CD14-positive monocyte (primary cell): ENCODE results near the gene KCNJ6. TPM values are rescaled to one million over a fixed set of nuclear protein-coding genes. Genes with fewer than 3 reads are reported as not detected.

Experiments
- DNase-seq, 3 donors: peaks; one replicate each; pipeline ENCODE4 v3.0.0-alpha.2; 2011 to 2022
- H2AFZ ChIP-seq: 2 replicates; pipeline ENCODE4 v1.6.0; 2012; ENCODE audit warnings: mild to moderate bottlenecking, low read depth, low read length, inconsistent platforms; ENCODE audit not compliant: insufficient read depth, poor library complexity, severe bottlenecking
- H3K27ac ChIP-seq, 2 donors: 1 replicate in 1 of 2; 2 replicates in 1 of 2; pipeline ENCODE4 v1.5.1; 2012 to 2013; ENCODE audit warnings: low read length in 2 of 2, control low read depth in 1 of 2, inconsistent platforms in 1 of 2, low read depth in 1 of 2, mild to moderate bottlenecking in 1 of 2
- H3K27me3 ChIP-seq, 2 donors: one replicate each; pipeline versions ENCODE4 v1.6.0 to v1.6.1; 2011 to 2013; ENCODE audit warnings: low read length in 2 of 2; ENCODE audit not compliant: control insufficient read depth in 2 of 2, insufficient read depth in 2 of 2
- H3K36me3 ChIP-seq, 2 donors: replicated peaks in 1 of 2; 1 replicate in 1 of 2; 2 replicates in 1 of 2; pipeline versions ENCODE4 v1.5.1 to v1.6.1; 2012 to 2013; ENCODE audit warnings: low read length in 2 of 2, control low read depth in 1 of 2, inconsistent platforms in 1 of 2, mild to moderate bottlenecking in 1 of 2; ENCODE audit not compliant: insufficient read depth in 2 of 2, control insufficient read depth in 1 of 2
- H3K4me1 ChIP-seq, 2 donors: 1 replicate in 1 of 2; 2 replicates in 1 of 2; pipeline versions ENCODE4 v1.5.1 to v1.6.1; 2012 to 2013; ENCODE audit warnings: low read length in 2 of 2, control low read depth in 1 of 2, inconsistent platforms in 1 of 2, mild to moderate bottlenecking in 1 of 2, moderate library complexity in 1 of 2; ENCODE audit not compliant: insufficient read depth in 2 of 2, control insufficient read depth in 1 of 2
- H3K4me2 ChIP-seq: replicated peaks from 2 replicates; pipeline ENCODE3; 2012; ENCODE audit warnings: low read length, moderate library complexity, mild to moderate bottlenecking; ENCODE audit not compliant: poor library complexity, severe bottlenecking; ENCODE audit errors: extremely low read depth
- H3K4me3 ChIP-seq, 3 experiments: fragments of 200-600 bp in 1 of 3; sonication (generic) in 1 of 3; replicated peaks in 1 of 3; 1 replicate in 2 of 3; 2 replicates in 1 of 3; pipeline ENCODE4 v1.5.1; 2011 to 2013; ENCODE audit warnings: low read length in 3 of 3, mild to moderate bottlenecking in 3 of 3, control low read depth in 2 of 3, low read depth in 2 of 3, inconsistent platforms in 1 of 3, moderate library complexity in 1 of 3
- H3K79me2 ChIP-seq: 2 replicates; pipeline ENCODE4 v1.6.0; 2012; ENCODE audit warnings: mild to moderate bottlenecking, control low read depth, inconsistent platforms, low read length, moderate library complexity; ENCODE audit not compliant: insufficient read depth
- H3K9ac ChIP-seq: 2 replicates; pipeline ENCODE4 v1.6.0; 2017; ENCODE audit warnings: low read length, mild to moderate bottlenecking; ENCODE audit not compliant: insufficient read depth, poor library complexity, severe bottlenecking
- H3K9me3 ChIP-seq, 2 donors: replicated peaks in 1 of 2; 1 replicate in 1 of 2; 2 replicates in 1 of 2; pipeline versions ENCODE4 v1.5.1 to v1.6.1; 2012 to 2013; ENCODE audit warnings: low read length in 2 of 2, control low read depth in 1 of 2; ENCODE audit not compliant: control insufficient read depth in 1 of 2, insufficient read depth in 1 of 2
- H4K20me1 ChIP-seq: 2 replicates; pipeline ENCODE4 v1.6.0; 2012; ENCODE audit warnings: mild to moderate bottlenecking, low read length, control low read depth, moderate library complexity; ENCODE audit not compliant: insufficient read depth
- H3K27ac Mint-ChIP-seq, 7 donors: one replicate each; pipeline ENCODE4 v1.8.0; 2020; ENCODE audit warnings: mild to moderate bottlenecking in 7 of 7, mixed read lengths in 7 of 7, moderate library complexity in 6 of 7, inconsistent platforms in 2 of 7
- H3K27me3 Mint-ChIP-seq, 3 donors: one replicate each; pipeline ENCODE4 v1.8.0; 2021 to 2022; ENCODE audit warnings: low read depth in 3 of 3, mild to moderate bottlenecking in 3 of 3, mixed read lengths in 3 of 3, moderate library complexity in 3 of 3, inconsistent platforms in 1 of 3
- H3K36me3 Mint-ChIP-seq, 2 donors: one replicate each; pipeline ENCODE4 v1.8.0; 2020; ENCODE audit warnings: mixed read lengths in 2 of 2, inconsistent platforms in 1 of 2, mild to moderate bottlenecking in 1 of 2
- H3K4me1 Mint-ChIP-seq: one replicate; pipeline ENCODE4 v1.8.0; 2020; ENCODE audit warnings: mild to moderate bottlenecking, mixed read lengths
- H3K4me3 Mint-ChIP-seq, 2 donors: one replicate each; pipeline ENCODE4 v1.8.0; 2020; ENCODE audit warnings: mild to moderate bottlenecking in 2 of 2, mixed read lengths in 2 of 2, moderate library complexity in 1 of 2
- H3K9me3 Mint-ChIP-seq, 7 donors: one replicate each; pipeline ENCODE4 v1.8.0; 2020 to 2022; ENCODE audit warnings: mixed read lengths in 7 of 7, mild to moderate bottlenecking in 6 of 7, moderate library complexity in 6 of 7, inconsistent platforms in 2 of 7
- CTCF ChIP-seq: fragments of 200-600 bp; IDR thresholded peaks from one replicate; pipeline ENCODE4 v1.8.0; 2022; ENCODE audit warnings: antibody characterized with exemption, mild to moderate bottlenecking
- WGBS: methylation state at CpG from one replicate; pipeline ENCODE4 v1.1.5; 2013; ENCODE audit warnings: missing lambda C conversion rate; ENCODE audit not compliant: insufficient coverage; 5-methylcytosine and 5-hydroxymethylcytosine counted together
- intact Hi-C, 2 donors: fragments of 100-400 bp; cut with micrococcal nuclease; formaldehyde crosslinking; loops; one replicate each; pipeline versions ENCODE4 v1.15.0 to v1.15.1; 2023
- polyA plus RNA-seq, 3 donors: library from polyadenylated mRNA; depleted of rRNA in 1 of 3; unstranded in 2 of 3; stranded (reverse) in 1 of 3; fragments of 300-500 nt in 2 of 3; fragments of >200 nt in 1 of 3; fragmentation: Illumina TruSeq in 2 of 3; gene quantifications; 1 replicate in 2 of 3; 2 replicates in 1 of 3; pipeline ENCODE4 v1.2.3, GENCODE V29; 2012 to 2021

The KCNJ6 gene
- polyA plus RNA-seq, 3 donors, result not detected

- Histone ChIP-seq H3K36me3 (no peaks in the 10 kb centered on the region), H3K79me2 (no peaks in the 10 kb centered on the region), H3K4me3 (no peak overlapping the region), H3K27ac (no peak overlapping the region), H4K20me1 (no peaks in the 10 kb centered on the region), H2AFZ (no peak overlapping the region), H3K9ac (no peak overlapping the region), H3K27me3 (no peaks in the 10 kb centered on the region), H3K4me1 (no peaks in the 10 kb centered on the region), H3K9me3 (no peaks in the 10 kb centered on the region), H3K4me2 (no peak overlapping the region)
- intact Hi-C loops, result no loop called here
- Mint-ChIP-seq H3K4me1 (no peaks in the 10 kb centered on the region), H3K36me3 (no peaks in the 10 kb centered on the region), H3K27me3 (peaks cover 7 to 12% (median 8%) of the 10 kb centered on the region in 3 donors), H3K9me3 (peaks cover 0 to 2% (median 0%) of the 10 kb centered on the region in 7 donors), H3K4me3 (no peak overlapping the region), H3K27ac (no peak overlapping the region)
- TF ChIP-seq CTCF, result no peak
- no peak for DNase-seq
Measured at GRCh38 chr21:37742115-37742514, 174.1 kb downstream of the KCNJ6 start.

- Histone ChIP-seq H3K9me3 (no peaks in the 10 kb centered on the region), H3K4me3 (no peak overlapping the region), H3K4me2 (no peak overlapping the region), H4K20me1 (no peaks in the 10 kb centered on the region), H3K79me2 (no peaks in the 10 kb centered on the region), H3K4me1 (no peaks in the 10 kb centered on the region), H3K36me3 (no peaks in the 10 kb centered on the region), H2AFZ (no peak overlapping the region), H3K27me3 (no peaks in the 10 kb centered on the region), H3K27ac (no peak overlapping the region), H3K9ac (no peak overlapping the region)
- H3K36me3 Mint-ChIP-seq, result no peaks in the 10 kb centered on the region
- intact Hi-C loops, result no loop called here
- no peaks in the 10 kb centered on the region for H3K4me1 Mint-ChIP-seq
- TF ChIP-seq CTCF, result no peak
- no peak overlapping the region for H3K27ac Mint-ChIP-seq
- DNase-seq, result no peak
- peaks cover 3 to 15% (median 5%) of the 10 kb centered on the region in 3 donors for H3K27me3 Mint-ChIP-seq
- H3K4me3 Mint-ChIP-seq, result no peak overlapping the region
- WGBS, result 51% methylated on average over 2 of the region's 2 CpGs
- peaks cover 0 to 5% (median 0%) of the 10 kb centered on the region in 7 donors for H3K9me3 Mint-ChIP-seq
Measured at GRCh38 chr21:37737996-37738395, 178.3 kb downstream of the KCNJ6 start.
